ENCODE data around the gene KCNQ1.

The KCNQ1 gene

GRCh38 chr11:2869561-2870427 lies 425.0 kb downstream of the KCNQ1 start:
- H3K27ac ChIP-seq (ENCODE audit: low read depth, low read length): no peak overlapping the region
- no peaks in the 10 kb centered on the region for H3K36me3 ChIP-seq (ENCODE audit: insufficient read depth, low read length)
- no peak overlapping the region for H3K4me3 ChIP-seq (ENCODE audit: low read depth, low read length)
- H2AFZ ChIP-seq (ENCODE audit: low read length, unreplicated experiment): no peak overlapping the region
- no peaks in the 10 kb centered on the region for H3K79me2 ChIP-seq (ENCODE audit: control insufficient read depth, insufficient read depth, low read length, unreplicated experiment)
- H3K27me3 ChIP-seq (ENCODE audit: insufficient read depth, low read length): peaks cover 49% of the 10 kb centered on the region
- H3K4me1 ChIP-seq (ENCODE audit: control insufficient read depth, insufficient read depth, low read length, unreplicated experiment): no peaks in the 10 kb centered on the region

GRCh38 chr11:2870460-2870859 lies 425.7 kb downstream of the KCNQ1 start:
- H3K4me3 ChIP-seq (ENCODE audit: low read depth, low read length): no peak overlapping the region
- no peak overlapping the region for H2AFZ ChIP-seq (ENCODE audit: low read length, unreplicated experiment)
- H3K79me2 ChIP-seq (ENCODE audit: control insufficient read depth, insufficient read depth, low read length, unreplicated experiment): no peaks in the 10 kb centered on the region
- H3K4me1 ChIP-seq (ENCODE audit: control insufficient read depth, insufficient read depth, low read length, unreplicated experiment): no peaks in the 10 kb centered on the region
- peaks cover 49% of the 10 kb centered on the region for H3K27me3 ChIP-seq (ENCODE audit: insufficient read depth, low read length)
- H3K36me3 ChIP-seq (ENCODE audit: insufficient read depth, low read length): no peaks in the 10 kb centered on the region
- H3K27ac ChIP-seq (ENCODE audit: low read depth, low read length): no peak overlapping the region

DNA sequence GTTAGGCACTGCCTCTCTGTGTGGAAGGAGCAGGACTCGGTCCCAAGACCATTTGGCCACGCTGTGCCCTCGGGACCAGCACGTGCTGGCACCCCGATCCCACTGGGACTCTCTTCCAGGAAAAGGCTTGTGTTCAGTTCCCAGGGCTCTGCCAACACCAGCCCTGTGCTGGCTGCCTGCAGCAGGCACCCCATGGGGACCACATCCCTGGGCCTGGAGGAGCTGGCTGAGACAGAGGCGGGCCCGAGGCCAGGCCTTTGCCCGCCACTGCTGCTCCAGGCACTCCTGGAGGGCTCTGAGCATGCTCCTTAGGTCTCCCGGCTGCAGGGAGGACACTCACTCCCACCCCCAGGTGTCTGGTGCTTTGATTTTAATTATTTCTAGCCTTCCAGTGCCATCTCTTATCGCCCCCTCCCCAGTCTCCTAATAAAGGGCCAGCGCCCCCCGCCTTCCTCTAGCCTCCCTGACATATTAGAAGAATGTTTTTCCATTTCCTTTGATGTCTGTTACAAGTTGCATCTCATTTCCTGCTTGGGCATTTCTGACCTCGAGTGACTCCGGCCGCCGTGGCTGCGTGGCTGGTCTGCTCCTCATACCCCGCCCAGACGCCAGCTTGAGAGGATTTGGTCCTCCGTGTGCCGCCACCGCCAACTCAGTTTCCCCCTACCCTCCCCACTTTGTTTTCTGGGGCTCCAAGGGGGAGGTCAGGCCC lies 426.3 kb downstream of the KCNQ1 start:
- no peaks in the 10 kb centered on the region for H3K79me2 ChIP-seq (ENCODE audit: control insufficient read depth, insufficient read depth, low read length, unreplicated experiment)
- no peak overlapping the region for H2AFZ ChIP-seq (ENCODE audit: low read length, unreplicated experiment)

DNA sequence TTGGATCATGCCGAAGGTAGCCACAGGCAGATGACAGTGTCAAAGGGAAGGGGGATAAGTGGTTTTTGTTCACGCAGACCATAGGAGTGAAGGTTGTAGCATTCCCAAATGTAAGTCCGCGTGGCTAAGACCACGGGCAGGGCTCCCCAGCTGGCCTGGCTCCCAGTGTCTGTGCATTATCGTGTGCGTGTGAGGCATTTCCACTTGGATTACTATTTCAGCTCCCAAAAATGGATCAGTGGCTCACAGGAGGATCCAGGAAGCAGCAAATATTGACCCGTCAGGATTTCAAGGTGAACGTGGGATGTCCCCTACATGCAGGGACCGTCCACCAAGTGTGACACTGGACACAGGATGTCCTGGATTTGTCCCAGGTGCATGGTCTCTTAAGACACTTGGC lies 430.2 kb downstream of the KCNQ1 start:
- Histone ChIP-seq H3K36me3 (ENCODE audit: insufficient read depth, low read length) (no peaks in the 10 kb centered on the region), H3K4me3 (ENCODE audit: low read depth, low read length) (no peak overlapping the region), H2AFZ (ENCODE audit: low read length, unreplicated experiment) (no peak overlapping the region), H3K27ac (ENCODE audit: low read depth, low read length) (no peak overlapping the region), H3K27me3 (ENCODE audit: insufficient read depth, low read length) (peaks cover 19% of the 10 kb centered on the region), H3K79me2 (ENCODE audit: control insufficient read depth, insufficient read depth, low read length, unreplicated experiment) (no peaks in the 10 kb centered on the region), H3K4me1 (ENCODE audit: control insufficient read depth, insufficient read depth, low read length, unreplicated experiment) (no peaks in the 10 kb centered on the region)

More for the DNA sequence above, 426.3 kb downstream of the KCNQ1 start:
- H3K36me3 ChIP-seq (ENCODE audit: insufficient read depth, low read length): no peaks in the 10 kb centered on the region
- no peak overlapping the region for H3K27ac ChIP-seq (ENCODE audit: low read depth, low read length)
- H3K4me1 ChIP-seq (ENCODE audit: control insufficient read depth, insufficient read depth, low read length, unreplicated experiment): no peaks in the 10 kb centered on the region
- no peak overlapping the region for H3K4me3 ChIP-seq (ENCODE audit: low read depth, low read length)
- peaks cover 49% of the 10 kb centered on the region for H3K27me3 ChIP-seq (ENCODE audit: insufficient read depth, low read length)

GRCh38 chr11:2877474-2877873 lies 432.7 kb downstream of the KCNQ1 start:
- Histone ChIP-seq H3K27ac (ENCODE audit: low read depth, low read length) (no peak overlapping the region), H3K27me3 (ENCODE audit: insufficient read depth, low read length) (no peaks in the 10 kb centered on the region), H3K4me3 (ENCODE audit: low read depth, low read length) (no peak overlapping the region), H3K4me1 (ENCODE audit: control insufficient read depth, insufficient read depth, low read length, unreplicated experiment) (no peaks in the 10 kb centered on the region), H3K79me2 (ENCODE audit: control insufficient read depth, insufficient read depth, low read length, unreplicated experiment) (no peaks in the 10 kb centered on the region), H2AFZ (ENCODE audit: low read length, unreplicated experiment) (no peak overlapping the region), H3K36me3 (ENCODE audit: insufficient read depth, low read length) (no peaks in the 10 kb centered on the region)

- Histone ChIP-seq H3K79me2 (ENCODE audit: control insufficient read depth, insufficient read depth, low read length, unreplicated experiment) (no peaks in the 10 kb centered on the region), H3K4me1 (ENCODE audit: control insufficient read depth, insufficient read depth, low read length, unreplicated experiment) (no peaks in the 10 kb centered on the region), H3K36me3 (ENCODE audit: insufficient read depth, low read length) (no peaks in the 10 kb centered on the region), H2AFZ (ENCODE audit: low read length, unreplicated experiment) (no peak overlapping the region), H3K27me3 (ENCODE audit: insufficient read depth, low read length) (peaks cover 8% of the 10 kb centered on the region), H3K27ac (ENCODE audit: low read depth, low read length) (no peak overlapping the region), H3K4me3 (ENCODE audit: low read depth, low read length) (no peak overlapping the region)
These were observed 434.0 kb downstream of the KCNQ1 start for GRCh38 chr11:2878782-2879181.

DNA sequence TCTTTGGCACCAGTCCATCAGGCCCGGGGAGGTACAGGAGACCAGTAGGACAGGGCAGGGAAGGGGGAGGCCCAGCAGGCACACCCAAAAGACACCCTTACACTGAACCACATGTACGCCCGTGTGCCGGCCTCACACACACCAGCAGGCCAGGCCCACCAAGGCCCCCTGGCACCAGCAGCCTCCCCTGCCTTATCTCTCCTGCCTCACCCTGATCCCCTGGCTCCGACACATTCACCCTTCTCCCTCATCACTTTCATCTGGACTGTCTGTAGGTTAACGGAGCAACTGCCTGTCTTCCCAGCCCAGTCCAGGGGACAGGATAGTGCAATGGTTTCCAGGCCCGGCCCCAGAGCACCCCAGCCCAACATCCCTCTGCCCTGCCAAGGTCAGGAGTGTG lies 435.8 kb downstream of the KCNQ1 start:
- H3K79me2 ChIP-seq (ENCODE audit: control insufficient read depth, insufficient read depth, low read length, unreplicated experiment): no peaks in the 10 kb centered on the region
- H3K27ac ChIP-seq (ENCODE audit: low read depth, low read length): no peak overlapping the region
- H3K4me3 ChIP-seq (ENCODE audit: low read depth, low read length): no peak overlapping the region
- peaks cover 19% of the 10 kb centered on the region for H3K27me3 ChIP-seq (ENCODE audit: insufficient read depth, low read length)
- H2AFZ ChIP-seq (ENCODE audit: low read length, unreplicated experiment): no peak overlapping the region
- H3K4me1 ChIP-seq (ENCODE audit: control insufficient read depth, insufficient read depth, low read length, unreplicated experiment): no peaks in the 10 kb centered on the region
- no peaks in the 10 kb centered on the region for H3K36me3 ChIP-seq (ENCODE audit: insufficient read depth, low read length)

- peaks cover 19% of the 10 kb centered on the region for H3K27me3 ChIP-seq (ENCODE audit: insufficient read depth, low read length)
- H3K36me3 ChIP-seq (ENCODE audit: insufficient read depth, low read length): no peaks in the 10 kb centered on the region
- no peak overlapping the region for H2AFZ ChIP-seq (ENCODE audit: low read length, unreplicated experiment)
- H3K4me3 ChIP-seq (ENCODE audit: low read depth, low read length): no peak overlapping the region
- no peaks in the 10 kb centered on the region for H3K4me1 ChIP-seq (ENCODE audit: control insufficient read depth, insufficient read depth, low read length, unreplicated experiment)
- no peak overlapping the region for H3K27ac ChIP-seq (ENCODE audit: low read depth, low read length)
- H3K79me2 ChIP-seq (ENCODE audit: control insufficient read depth, insufficient read depth, low read length, unreplicated experiment): no peaks in the 10 kb centered on the region
These were observed 436.5 kb downstream of the KCNQ1 start for GRCh38 chr11:2881076-2881980.

DNA sequence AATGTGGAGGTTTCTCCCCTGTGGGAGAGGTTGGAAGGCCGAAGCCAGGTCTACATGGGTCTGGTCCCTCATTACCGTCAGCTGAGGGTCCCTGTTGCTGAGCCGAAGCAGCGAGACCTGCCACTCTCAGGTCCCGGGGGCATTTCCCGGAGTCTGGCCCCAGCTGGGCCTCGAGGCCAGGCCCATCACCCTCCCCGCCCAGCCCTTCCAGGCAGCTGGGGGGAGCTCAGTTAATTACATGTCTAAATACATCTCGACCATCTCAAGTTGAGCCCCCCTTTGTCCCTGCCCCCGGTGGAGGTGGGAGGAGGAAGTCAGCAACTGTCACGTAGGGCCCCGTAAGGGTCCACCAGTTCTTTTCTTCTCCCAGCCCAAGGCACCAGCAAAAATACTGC lies 437.2 kb downstream of the KCNQ1 start:
- no peak overlapping the region for H3K27ac ChIP-seq (ENCODE audit: low read depth, low read length)
- no peak overlapping the region for H2AFZ ChIP-seq (ENCODE audit: low read length, unreplicated experiment)
- no peaks in the 10 kb centered on the region for H3K79me2 ChIP-seq (ENCODE audit: control insufficient read depth, insufficient read depth, low read length, unreplicated experiment)
- H3K4me3 ChIP-seq (ENCODE audit: low read depth, low read length): no peak overlapping the region
- H3K4me1 ChIP-seq (ENCODE audit: control insufficient read depth, insufficient read depth, low read length, unreplicated experiment): no peaks in the 10 kb centered on the region
- no peaks in the 10 kb centered on the region for H3K36me3 ChIP-seq (ENCODE audit: insufficient read depth, low read length)
- peaks cover 19% of the 10 kb centered on the region for H3K27me3 ChIP-seq (ENCODE audit: insufficient read depth, low read length)

DNA sequence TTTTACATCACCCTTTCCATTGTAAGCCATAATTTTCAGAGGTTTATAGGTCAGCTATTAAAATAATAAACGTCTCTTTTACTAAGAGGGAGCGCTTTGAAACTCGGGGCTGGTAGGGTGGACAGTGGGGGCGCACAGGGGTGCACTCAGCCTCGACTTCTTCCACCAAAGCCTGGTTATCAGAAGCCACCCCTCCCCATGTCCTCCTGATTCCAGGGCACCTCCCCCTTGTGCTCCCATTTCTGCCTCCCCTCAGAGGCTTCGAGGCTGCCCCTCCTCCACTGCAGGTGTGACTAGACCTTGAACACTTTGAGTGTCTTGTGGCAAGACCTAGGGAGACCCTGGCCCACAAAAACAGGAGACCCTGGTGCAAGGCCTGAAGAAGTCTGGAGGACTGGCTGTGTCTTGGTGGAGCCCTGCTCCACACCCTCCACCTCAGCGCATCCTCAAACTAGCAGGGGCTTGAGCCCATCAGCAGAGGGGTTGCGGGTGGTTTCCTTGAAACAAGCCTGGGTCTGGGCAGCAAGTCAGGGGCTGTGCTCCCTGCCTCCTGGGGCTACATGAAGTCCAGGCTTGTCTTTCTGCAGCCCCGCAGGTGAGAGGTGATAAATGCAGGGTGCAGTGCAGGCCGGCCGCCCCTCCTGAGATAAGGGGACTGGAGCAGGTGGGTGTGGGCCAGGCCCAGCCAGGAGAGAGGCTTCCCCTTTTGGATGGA lies 437.7 kb downstream of the KCNQ1 start:
- no peaks in the 10 kb centered on the region for H3K4me1 ChIP-seq (ENCODE audit: control insufficient read depth, insufficient read depth, low read length, unreplicated experiment)
- no peak overlapping the region for H2AFZ ChIP-seq (ENCODE audit: low read length, unreplicated experiment)
- no peaks in the 10 kb centered on the region for H3K79me2 ChIP-seq (ENCODE audit: control insufficient read depth, insufficient read depth, low read length, unreplicated experiment)
- peaks cover 19% of the 10 kb centered on the region for H3K27me3 ChIP-seq (ENCODE audit: insufficient read depth, low read length)
- no peak overlapping the region for H3K4me3 ChIP-seq (ENCODE audit: low read depth, low read length)
- no peak overlapping the region for H3K27ac ChIP-seq (ENCODE audit: low read depth, low read length)
- no peaks in the 10 kb centered on the region for H3K36me3 ChIP-seq (ENCODE audit: insufficient read depth, low read length)

Measured in ACC112 (cell line).